ENCODE results near the gene ADCY10.
A peak's percentile ranks its signal among the peaks of the same experiment; 100 is the strongest.

DNA sequence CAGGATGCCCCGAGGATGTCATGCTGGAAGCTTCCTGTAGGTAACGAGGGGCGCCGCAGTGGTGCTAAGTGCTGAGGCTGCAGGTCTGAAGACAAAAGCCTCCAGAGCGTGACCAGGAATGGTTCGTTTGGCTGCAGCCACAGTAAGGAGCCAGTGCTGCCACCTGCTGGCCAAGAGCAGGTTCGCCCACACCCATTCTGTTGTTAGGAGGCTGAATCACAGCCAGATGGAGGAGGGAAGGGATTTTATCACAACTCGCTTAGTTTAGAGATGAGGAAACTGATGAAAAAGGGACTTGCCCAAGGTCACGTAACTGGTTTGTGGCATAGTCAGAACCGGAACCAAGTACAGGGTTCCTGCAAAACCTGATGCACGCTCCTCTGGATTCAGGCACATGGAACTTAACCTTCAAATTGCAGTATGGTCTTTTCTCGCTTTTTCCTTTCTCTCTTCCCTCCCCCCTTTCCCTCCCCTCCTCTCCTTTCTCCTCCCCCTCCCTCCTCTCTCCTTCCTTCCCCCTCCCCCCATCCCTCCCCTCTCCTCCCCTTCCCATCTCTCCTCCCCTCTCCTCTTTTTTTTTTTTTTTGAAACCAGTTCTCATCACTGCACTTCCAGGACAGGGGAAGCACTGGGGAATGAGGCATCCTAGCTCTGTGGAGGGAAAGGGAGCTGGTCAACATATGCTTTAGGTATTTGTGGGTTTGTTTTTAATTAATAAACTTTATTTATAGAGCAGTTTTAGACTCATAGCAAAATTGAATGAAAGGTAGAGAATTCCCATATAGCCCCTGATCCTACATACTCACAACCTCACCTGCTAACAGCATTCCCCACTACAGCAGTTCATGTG is 110.4 kb downstream of the ADCY10 start:
- no peak for TF ChIP-seq EP300 (IDR thresholded peaks at IDR 0.05)
- peak; percentile 93 to 96 (median 94) for TF ChIP-seq CTCF (IDR thresholded peaks at IDR 0.05)
- no peak for TF ChIP-seq POLR2A (IDR thresholded peaks at IDR 0.05)
